HTR-8/SVneo (cell line): ENCODE results near the gene MATR3.
"Not testable (repeated sequence)": the region's sequence is repeated elsewhere in the genome, so short reads cannot be mapped to it uniquely, and the experiment has no call there.

Experiments
- DNase-seq: peaks from one replicate; pipeline ENCODE4 v3.0.0; 2011; ENCODE audit warnings: low spot score, mixed read lengths; ENCODE audit not compliant: insufficient read length
- FAIRE-seq: peaks from 2 replicates; lab custom pipeline; 2011; peaks lifted over from hg19 to GRCh38; lab: Jason Lieb, UNC

The MATR3 gene

GRCh38 chr5:139295346-139296057, 2.0 kb downstream of the MATR3 start:
- FAIRE-seq, result no peak
- DNase-seq, result no peak

- no peak for FAIRE-seq
Measured at GRCh38 chr5:139296198-139296597, 2.7 kb downstream of the MATR3 start.

GRCh38 chr5:139296862-139297326, 3.4 kb downstream of the MATR3 start:
- DNase-seq (no peak), FAIRE-seq (no peak)

More at GRCh38 chr5:139296198-139296597, 2.7 kb downstream of the MATR3 start:
- DNase-seq, result no peak

- DNase-seq, result no peak
- FAIRE-seq, result no peak
Measured at GRCh38 chr5:139297439-139298133, 4.0 kb downstream of the MATR3 start.

GRCh38 chr5:139298242-139298641, 4.7 kb downstream of the MATR3 start:
- DNase-seq (no peak), FAIRE-seq (no peak)

- no peak for FAIRE-seq
- DNase-seq, result no peak
Measured at GRCh38 chr5:139299486-139299885, 5.9 kb downstream of the MATR3 start.

GRCh38 chr5:139301808-139302499, 8.4 kb downstream of the MATR3 start:
- no peak for FAIRE-seq
- DNase-seq, result no peak

- no peak for FAIRE-seq
- DNase-seq, result no peak
Measured at GRCh38 chr5:139304391-139305324, 11.1 kb downstream of the MATR3 start.

- no peak for DNase-seq
- no peak for FAIRE-seq
Measured at GRCh38 chr5:139306197-139306596, 12.7 kb downstream of the MATR3 start.

- FAIRE-seq (no peak), DNase-seq (no peak)
Measured at GRCh38 chr5:139306628-139307379, 13.3 kb downstream of the MATR3 start.

GRCh38 chr5:139308797-139309196, 15.3 kb downstream of the MATR3 start:
- no peak for FAIRE-seq
- no peak for DNase-seq

- not testable (repeated sequence) for DNase-seq, FAIRE-seq
Measured at GRCh38 chr5:139310715-139311186, 17.2 kb downstream of the MATR3 start.

- no peak for FAIRE-seq
Measured at GRCh38 chr5:139312075-139312474, 18.5 kb downstream of the MATR3 start.

GRCh38 chr5:139314276-139314675, 20.7 kb downstream of the MATR3 start:
- no peak for FAIRE-seq
- DNase-seq, result no peak

More at GRCh38 chr5:139312075-139312474, 18.5 kb downstream of the MATR3 start:
- no peak for DNase-seq

- FAIRE-seq (no peak), DNase-seq (no peak)
Measured at GRCh38 chr5:139315056-139315615, 21.6 kb downstream of the MATR3 start.

GRCh38 chr5:139335811-139336210, 42.3 kb downstream of the MATR3 start:
- DNase-seq (no peak), FAIRE-seq (no peak)

- DNase-seq (no peak), FAIRE-seq (no peak)
Measured at GRCh38 chr5:139340051-139340450, 46.5 kb downstream of the MATR3 start.

- peak; percentile 23 for FAIRE-seq
- DNase-seq, result no peak
Measured at GRCh38 chr5:139341187-139341688, 47.7 kb downstream of the MATR3 start.
